SK-N-SH treated with all-trans-retinoic acid at 6 μM for 48 hours (cell line): ENCODE results near the gene ZNF341.

Experiments
- ATAC-seq: fragments of 200-7000 bp; cut with Tn5 transposase; 3 replicates; pipeline ENCODE4 v1.9.1; 2020; ENCODE audit warnings: mild to moderate bottlenecking, moderate library complexity
- ARNTL ChIP-seq: fragments of 450-650 bp; formaldehyde crosslinking; IDR thresholded peaks from 2 replicates; pipeline ENCODE4 v1.5.0; 2020; ENCODE audit warnings: low read depth, mild to moderate bottlenecking, moderate library complexity, borderline replicate concordance
- BACH2 ChIP-seq: fragments of 250-450 bp; sonication (Bioruptor Pico); IDR thresholded peaks from 2 replicates; pipeline ENCODE4 v1.9.0; 2021; ENCODE audit warnings: mild to moderate bottlenecking, borderline replicate concordance
- CSDC2 ChIP-seq: fragments of 250-450 bp; sonication (Bioruptor Pico); IDR thresholded peaks from 2 replicates; pipeline ENCODE4 v1.5.0; 2020; ENCODE audit warnings: mild to moderate bottlenecking, moderate library complexity
- ESRRG ChIP-seq: fragments of 250-450 bp; sonication (Bioruptor Pico); IDR thresholded peaks from 2 replicates; pipeline ENCODE4 v1.6.1; 2021; ENCODE audit warnings: mild to moderate bottlenecking
- GLIS3 ChIP-seq: fragments of 250-450 bp; sonication (Bioruptor Pico); IDR thresholded peaks from 2 replicates; pipeline ENCODE4 v1.5.0; 2020; ENCODE audit warnings: mild to moderate bottlenecking, moderate library complexity
- ISL1 ChIP-seq: fragments of 250-450 bp; sonication (Bioruptor Pico); IDR thresholded peaks from 2 replicates; pipeline ENCODE4 v2.1.2; 2022; ENCODE audit warnings: mild to moderate bottlenecking, moderate library complexity
- OSR1 ChIP-seq: fragments of 250-450 bp; sonication (Bioruptor Pico); IDR thresholded peaks from 2 replicates; pipeline ENCODE4 v1.8.0; 2022; ENCODE audit warnings: moderate library complexity, mild to moderate bottlenecking, inconsistent platforms
- POU6F1 ChIP-seq: fragments of 250-450 bp; sonication (Bioruptor Pico); IDR thresholded peaks from 2 replicates; pipeline ENCODE4 v1.8.0; 2021; ENCODE audit warnings: low read depth, mild to moderate bottlenecking, moderate library complexity, borderline replicate concordance
- RARB ChIP-seq: fragments of 250-450 bp; sonication (Bioruptor Pico); IDR thresholded peaks from 2 replicates; pipeline ENCODE4 v1.8.0; 2021; ENCODE audit warnings: mild to moderate bottlenecking, moderate library complexity
- TCF4 ChIP-seq: fragments of 250-450 bp; sonication (Bioruptor Pico); IDR thresholded peaks from 2 replicates; pipeline ENCODE4 v1.8.0; 2021; ENCODE audit warnings: mild to moderate bottlenecking, moderate library complexity, borderline replicate concordance
- TOX ChIP-seq: fragments of 250-450 bp; sonication (Bioruptor Pico); IDR thresholded peaks from 2 replicates; pipeline ENCODE4 v1.8.0; 2021; ENCODE audit warnings: mild to moderate bottlenecking, moderate library complexity, borderline replicate concordance
- ZC3H10 ChIP-seq: fragments of 250-450 bp; sonication (Bioruptor Pico); IDR thresholded peaks from 2 replicates; pipeline ENCODE4 v1.5.1; 2021; ENCODE audit warnings: mild to moderate bottlenecking, moderate library complexity
- ZFP3 ChIP-seq: fragments of 250-450 bp; sonication (Bioruptor Pico); IDR thresholded peaks from 2 replicates; pipeline ENCODE4 v1.5.0; 2020; ENCODE audit warnings: mild to moderate bottlenecking, moderate library complexity
- ZNF565 ChIP-seq: fragments of 450-650 bp; formaldehyde crosslinking; conservative IDR thresholded peaks from 2 replicates; pipeline ENCODE4 v1.5.0; 2020; ENCODE audit warnings: low read depth, mild to moderate bottlenecking, moderate library complexity
- ZNF70 ChIP-seq: fragments of 450-650 bp; formaldehyde crosslinking; IDR thresholded peaks from 2 replicates; pipeline ENCODE4 v1.5.0; 2020; ENCODE audit warnings: mild to moderate bottlenecking, moderate library complexity
- ZNF8 ChIP-seq: fragments of 450-650 bp; formaldehyde crosslinking; IDR thresholded peaks from 2 replicates; pipeline ENCODE4 v1.5.0; 2020; ENCODE audit warnings: mild to moderate bottlenecking, moderate library complexity
- TF ChIP-seq, protein P1 (sequence below): fragments of 250-450 bp; sonication (Bioruptor Pico); IDR thresholded peaks from 2 replicates; pipeline ENCODE4 v1.5.0; 2020; ENCODE audit warnings: mild to moderate bottlenecking, moderate library complexity
- TF ChIP-seq, protein P2 (sequence below): fragments of 250-450 bp; sonication (Bioruptor Pico); IDR thresholded peaks from 2 replicates; pipeline ENCODE4 v1.5.1; 2021; ENCODE audit warnings: mild to moderate bottlenecking, moderate library complexity
- TF ChIP-seq, protein P3 (sequence below): fragments of 250-450 bp; sonication (Bioruptor Pico); IDR thresholded peaks from 2 replicates; pipeline ENCODE4 v1.8.0; 2020; ENCODE audit warnings: mild to moderate bottlenecking, moderate library complexity, borderline replicate concordance
- TF ChIP-seq, protein P4 (sequence below): fragments of 250-450 bp; sonication (Bioruptor Pico); IDR thresholded peaks from 2 replicates; pipeline ENCODE4 v1.5.1; 2020; ENCODE audit warnings: low read depth, mild to moderate bottlenecking, moderate library complexity

ZNF341 gene

DNA sequence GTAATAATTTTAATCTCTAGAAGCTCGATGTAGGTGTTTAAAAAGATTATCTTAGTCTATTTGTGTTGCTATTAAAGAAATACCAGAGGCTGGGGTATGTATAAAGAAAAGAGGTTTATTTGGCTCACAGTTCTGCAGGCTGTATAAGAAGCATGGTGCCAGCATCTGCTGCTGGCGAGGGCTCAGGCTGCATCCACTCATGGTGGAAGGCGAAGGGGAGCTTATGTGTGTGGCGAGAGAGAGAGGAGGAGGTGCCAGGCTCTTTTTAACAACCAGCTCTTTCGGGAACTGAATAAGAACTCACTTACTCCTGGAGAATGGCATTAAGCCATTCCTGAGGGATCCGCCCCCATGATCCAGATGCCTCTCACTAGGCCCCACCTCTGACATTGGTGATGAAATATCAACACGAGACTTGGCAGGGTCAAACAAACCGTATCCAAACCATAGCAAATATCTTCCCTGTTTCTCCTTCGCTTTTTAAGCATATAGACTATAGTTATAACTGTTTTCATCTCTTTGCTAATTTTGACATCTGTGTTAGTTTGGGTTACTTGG, 103.9 kb downstream of the ZNF341 start (continued):
- TF ChIP-seq POU6F1 (CRISPR knock-in tag) (no peak), ZFP3 (no peak)

GRCh38 chr20:33836277-33836676, 104.5 kb downstream of the ZNF341 start:
- no peak for TF ChIP-seq TCF4 (CRISPR knock-in tag)
- TF ChIP-seq OSR1 (CRISPR knock-in tag) = no peak
- no peak for TF ChIP-seq ZC3H10 (CRISPR knock-in tag)
- TF ChIP-seq RARB (CRISPR knock-in tag) = no peak
- TF ChIP-seq, protein P1, sequence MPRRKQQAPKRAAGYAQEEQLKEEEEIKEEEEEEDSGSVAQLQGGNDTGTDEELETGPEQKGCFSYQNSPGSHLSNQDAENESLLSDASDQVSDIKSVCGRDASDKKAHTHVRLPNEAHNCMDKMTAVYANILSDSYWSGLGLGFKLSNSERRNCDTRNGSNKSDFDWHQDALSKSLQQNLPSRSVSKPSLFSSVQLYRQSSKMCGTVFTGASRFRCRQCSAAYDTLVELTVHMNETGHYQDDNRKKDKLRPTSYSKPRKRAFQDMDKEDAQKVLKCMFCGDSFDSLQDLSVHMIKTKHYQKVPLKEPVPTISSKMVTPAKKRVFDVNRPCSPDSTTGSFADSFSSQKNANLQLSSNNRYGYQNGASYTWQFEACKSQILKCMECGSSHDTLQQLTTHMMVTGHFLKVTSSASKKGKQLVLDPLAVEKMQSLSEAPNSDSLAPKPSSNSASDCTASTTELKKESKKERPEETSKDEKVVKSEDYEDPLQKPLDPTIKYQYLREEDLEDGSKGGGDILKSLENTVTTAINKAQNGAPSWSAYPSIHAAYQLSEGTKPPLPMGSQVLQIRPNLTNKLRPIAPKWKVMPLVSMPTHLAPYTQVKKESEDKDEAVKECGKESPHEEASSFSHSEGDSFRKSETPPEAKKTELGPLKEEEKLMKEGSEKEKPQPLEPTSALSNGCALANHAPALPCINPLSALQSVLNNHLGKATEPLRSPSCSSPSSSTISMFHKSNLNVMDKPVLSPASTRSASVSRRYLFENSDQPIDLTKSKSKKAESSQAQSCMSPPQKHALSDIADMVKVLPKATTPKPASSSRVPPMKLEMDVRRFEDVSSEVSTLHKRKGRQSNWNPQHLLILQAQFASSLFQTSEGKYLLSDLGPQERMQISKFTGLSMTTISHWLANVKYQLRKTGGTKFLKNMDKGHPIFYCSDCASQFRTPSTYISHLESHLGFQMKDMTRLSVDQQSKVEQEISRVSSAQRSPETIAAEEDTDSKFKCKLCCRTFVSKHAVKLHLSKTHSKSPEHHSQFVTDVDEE (CRISPR knock-in tag) = no peak
- no peak for TF ChIP-seq ISL1
- TF ChIP-seq GLIS3 (CRISPR knock-in tag) = no peak
- TF ChIP-seq, protein P2, sequence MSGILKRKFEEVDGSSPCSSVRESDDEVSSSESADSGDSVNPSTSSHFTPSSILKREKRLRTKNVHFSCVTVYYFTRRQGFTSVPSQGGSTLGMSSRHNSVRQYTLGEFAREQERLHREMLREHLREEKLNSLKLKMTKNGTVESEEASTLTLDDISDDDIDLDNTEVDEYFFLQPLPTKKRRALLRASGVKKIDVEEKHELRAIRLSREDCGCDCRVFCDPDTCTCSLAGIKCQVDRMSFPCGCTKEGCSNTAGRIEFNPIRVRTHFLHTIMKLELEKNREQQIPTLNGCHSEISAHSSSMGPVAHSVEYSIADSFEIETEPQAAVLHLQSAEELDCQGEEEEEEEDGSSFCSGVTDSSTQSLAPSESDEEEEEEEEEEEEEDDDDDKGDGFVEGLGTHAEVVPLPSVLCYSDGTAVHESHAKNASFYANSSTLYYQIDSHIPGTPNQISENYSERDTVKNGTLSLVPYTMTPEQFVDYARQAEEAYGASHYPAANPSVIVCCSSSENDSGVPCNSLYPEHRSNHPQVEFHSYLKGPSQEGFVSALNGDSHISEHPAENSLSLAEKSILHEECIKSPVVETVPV (CRISPR knock-in tag) = no peak
- TF ChIP-seq, protein P3, sequence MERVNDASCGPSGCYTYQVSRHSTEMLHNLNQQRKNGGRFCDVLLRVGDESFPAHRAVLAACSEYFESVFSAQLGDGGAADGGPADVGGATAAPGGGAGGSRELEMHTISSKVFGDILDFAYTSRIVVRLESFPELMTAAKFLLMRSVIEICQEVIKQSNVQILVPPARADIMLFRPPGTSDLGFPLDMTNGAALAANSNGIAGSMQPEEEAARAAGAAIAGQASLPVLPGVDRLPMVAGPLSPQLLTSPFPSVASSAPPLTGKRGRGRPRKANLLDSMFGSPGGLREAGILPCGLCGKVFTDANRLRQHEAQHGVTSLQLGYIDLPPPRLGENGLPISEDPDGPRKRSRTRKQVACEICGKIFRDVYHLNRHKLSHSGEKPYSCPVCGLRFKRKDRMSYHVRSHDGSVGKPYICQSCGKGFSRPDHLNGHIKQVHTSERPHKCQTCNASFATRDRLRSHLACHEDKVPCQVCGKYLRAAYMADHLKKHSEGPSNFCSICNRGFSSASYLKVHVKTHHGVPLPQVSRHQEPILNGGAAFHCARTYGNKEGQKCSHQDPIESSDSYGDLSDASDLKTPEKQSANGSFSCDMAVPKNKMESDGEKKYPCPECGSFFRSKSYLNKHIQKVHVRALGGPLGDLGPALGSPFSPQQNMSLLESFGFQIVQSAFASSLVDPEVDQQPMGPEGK (CRISPR knock-in tag) = no peak
- TF ChIP-seq ZNF8 (CRISPR knock-in tag) = no peak
- no peak for TF ChIP-seq ESRRG
- no peak for TF ChIP-seq CSDC2
- TF ChIP-seq, protein P4, sequence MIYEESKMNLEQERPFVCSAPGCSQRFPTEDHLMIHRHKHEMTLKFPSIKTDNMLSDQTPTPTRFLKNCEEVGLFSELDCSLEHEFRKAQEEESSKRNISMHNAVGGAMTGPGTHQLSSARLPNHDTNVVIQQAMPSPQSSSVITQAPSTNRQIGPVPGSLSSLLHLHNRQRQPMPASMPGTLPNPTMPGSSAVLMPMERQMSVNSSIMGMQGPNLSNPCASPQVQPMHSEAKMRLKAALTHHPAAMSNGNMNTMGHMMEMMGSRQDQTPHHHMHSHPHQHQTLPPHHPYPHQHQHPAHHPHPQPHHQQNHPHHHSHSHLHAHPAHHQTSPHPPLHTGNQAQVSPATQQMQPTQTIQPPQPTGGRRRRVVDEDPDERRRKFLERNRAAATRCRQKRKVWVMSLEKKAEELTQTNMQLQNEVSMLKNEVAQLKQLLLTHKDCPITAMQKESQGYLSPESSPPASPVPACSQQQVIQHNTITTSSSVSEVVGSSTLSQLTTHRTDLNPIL (CRISPR knock-in tag) = no peak
- no peak for TF ChIP-seq ZNF565 (CRISPR knock-in tag)
- TF ChIP-seq ZNF70 (CRISPR knock-in tag) = no peak
- TF ChIP-seq BACH2 (CRISPR knock-in tag) = no peak
- TF ChIP-seq ZFP3 = no peak
- no peak for ATAC-seq

DNA sequence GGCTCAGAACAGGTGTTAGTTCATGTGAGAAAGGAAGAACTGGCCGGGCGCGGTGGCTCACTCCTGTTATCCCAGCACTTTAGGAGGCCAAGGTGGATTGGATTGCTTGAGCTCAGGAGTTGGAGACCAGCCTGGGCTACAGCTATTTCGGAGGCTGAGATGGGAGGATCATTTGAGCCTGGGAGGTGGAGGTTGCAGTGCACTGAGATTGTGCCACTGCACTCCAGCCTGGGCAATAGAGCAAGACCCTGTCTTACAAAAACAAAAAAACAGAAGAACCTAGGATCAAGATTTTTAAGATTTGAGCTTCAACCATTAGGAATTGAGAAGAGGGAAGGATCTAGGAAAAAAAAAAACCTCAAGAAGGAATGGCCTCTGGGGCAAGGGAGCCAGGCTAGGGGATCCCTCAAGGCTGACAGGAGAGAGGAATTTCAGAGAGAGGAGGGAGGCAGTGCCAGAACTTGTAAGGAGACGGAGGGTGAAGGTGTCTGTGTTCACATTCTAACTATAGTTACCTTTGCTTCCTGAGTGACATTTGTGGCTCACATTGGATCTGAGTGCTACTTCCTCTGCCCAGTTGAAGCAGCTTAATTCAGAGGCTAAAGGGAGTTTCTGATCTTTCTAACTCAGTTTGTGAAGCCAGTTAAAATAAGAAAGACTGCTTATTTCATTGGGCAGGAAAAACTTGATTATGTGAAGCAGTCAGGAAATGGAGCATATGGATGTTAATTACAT, 105.5 kb downstream of the ZNF341 start:
- no peak for ATAC-seq
- TF ChIP-seq ZNF8 (CRISPR knock-in tag) = no peak
- no peak for TF ChIP-seq ARNTL (CRISPR knock-in tag)
- TF ChIP-seq, protein P1 (CRISPR knock-in tag) = no peak
- TF ChIP-seq, protein P4 (CRISPR knock-in tag) = no peak
- no peak for TF ChIP-seq ZNF70 (CRISPR knock-in tag)
- TF ChIP-seq ZFP3 = no peak
- TF ChIP-seq, protein P3 (CRISPR knock-in tag) = no peak
- TF ChIP-seq TOX (CRISPR knock-in tag) = no peak
- no peak for TF ChIP-seq BACH2 (CRISPR knock-in tag)
- no peak for TF ChIP-seq GLIS3 (CRISPR knock-in tag)
